SK-N-SH (cell line): Measurements from ENCODE around the gene SLCO4A1. TPM values are rescaled to one million over a fixed set of nuclear protein-coding genes. Genes with fewer than 3 reads are reported as not detected.

ENCODE experiments used
- CTCF ChIA-PET: fragments of 300-600, 350-600 bp; formaldehyde crosslinking; extraction: SDS; loops from one replicate; lab custom pipeline; 2021; lab: Yijun Ruan, JAX
- POLR2A ChIA-PET: fragments of 350-600 bp; sonication (Branson Sonifier 250); formaldehyde crosslinking; extraction: SDS; loops from one replicate; lab custom pipeline; 2020; ENCODE audit warnings: antibody characterized with exemption, inconsistent platforms; lab: Yijun Ruan, JAX
- DNase-seq: peaks from one replicate; pipeline ENCODE4 v3.0.0; 2012
- H2AFZ ChIP-seq: fragments of 200-600 bp; sonication (generic); 2 replicates; pipeline ENCODE4 v1.8.1; 2016; ENCODE audit warnings: antibody characterized with exemption, mild to moderate bottlenecking, low read depth
- H3F3A ChIP-seq: fragments of 200-600 bp; sonication (generic); replicated peaks from 2 replicates; pipeline ENCODE3; 2016; ENCODE audit warnings: antibody characterized with exemption, mild to moderate bottlenecking; ENCODE audit not compliant: insufficient read depth
- H3K27ac ChIP-seq, 2 experiments: fragments of 200-500 bp in 1 of 2; fragments of 200-600 bp in 1 of 2; sonication (Bioruptor generic) in 1 of 2; sonication (generic), shearing (Covaris generic) in 1 of 2; 2 replicates each; pipeline versions ENCODE4 v1.5.1 to v1.6.1; 2014 to 2016; ENCODE audit warnings: low read depth in 2 of 2, inconsistent platforms in 1 of 2, low read length in 1 of 2, mild to moderate bottlenecking in 1 of 2, mixed read lengths in 1 of 2
- H3K27me3 ChIP-seq: fragments of 200-600 bp; sonication (generic), shearing (Covaris generic); 2 replicates; pipeline ENCODE4 v1.6.1; 2016; ENCODE audit warnings: mixed run types; ENCODE audit not compliant: insufficient read depth
- H3K36me3 ChIP-seq, 2 experiments: fragments of 200-500 bp in 1 of 2; fragments of 200-600 bp in 1 of 2; sonication (Bioruptor generic) in 1 of 2; sonication (generic) in 1 of 2; replicated peaks in 1 of 2; 2 replicates each; pipeline versions ENCODE3 to v1.5.1; 2014 to 2016; ENCODE audit warnings: low read length in 1 of 2, mild to moderate bottlenecking in 1 of 2; ENCODE audit not compliant: insufficient read depth in 2 of 2, control insufficient read depth in 1 of 2
- H3K4me1 ChIP-seq, 2 experiments: fragments of 200-500 bp in 1 of 2; fragments of 200-600 bp in 1 of 2; sonication (Bioruptor generic) in 1 of 2; sonication (generic), shearing (Covaris generic) in 1 of 2; 2 replicates each; pipeline versions ENCODE4 v1.5.1 to v1.6.1; 2014 to 2016; ENCODE audit warnings: low read depth in 1 of 2, low read length in 1 of 2, mixed run types in 1 of 2; ENCODE audit not compliant: insufficient read depth in 2 of 2, control insufficient read depth in 1 of 2
- H3K4me2 ChIP-seq: fragments of 200-600 bp; sonication (generic), shearing (Covaris generic); 2 replicates; pipeline ENCODE4 v1.6.1; 2017; ENCODE audit warnings: mixed run types
- H3K4me3 ChIP-seq, 2 experiments: fragments of 200-500 bp in 1 of 2; fragments of 200-600 bp in 1 of 2; sonication (Bioruptor generic) in 1 of 2; sonication (generic), shearing (Covaris generic) in 1 of 2; 2 replicates each; pipeline versions ENCODE4 v1.5.1 to v1.8.1; 2014 to 2016; ENCODE audit warnings: low read depth in 2 of 2, inconsistent platforms in 1 of 2, low read length in 1 of 2, mild to moderate bottlenecking in 1 of 2, mixed read lengths in 1 of 2, moderate library complexity in 1 of 2
- H3K79me2 ChIP-seq: fragments of 200-600 bp; sonication (generic); 2 replicates; pipeline ENCODE4 v1.8.1; 2017; ENCODE audit warnings: mild to moderate bottlenecking; ENCODE audit not compliant: insufficient read depth
- H3K9ac ChIP-seq: fragments of 200-600 bp; sonication (generic); 2 replicates; pipeline ENCODE4 v1.6.1; 2017; ENCODE audit warnings: mixed run types
- H3K9me2 ChIP-seq: fragments of 200-600 bp; sonication (generic); 2 replicates; pipeline ENCODE4 v1.6.1; 2017; ENCODE audit warnings: mixed run types
- H3K9me3 ChIP-seq: fragments of 200-600 bp; sonication (generic); 2 replicates; pipeline ENCODE4 v1.6.1; 2017; ENCODE audit warnings: mixed run types, mild to moderate bottlenecking, moderate library complexity
- H4K20me1 ChIP-seq: fragments of 200-600 bp; sonication (generic); 2 replicates; pipeline ENCODE4 v1.6.1; 2017; ENCODE audit warnings: mild to moderate bottlenecking, mixed run types; ENCODE audit not compliant: insufficient read depth
- CHD2 ChIP-seq: fragments of 150-350 bp; IDR thresholded peaks from 2 replicates; pipeline ENCODE4 v1.6.1; 2018; ENCODE audit warnings: low read length; ENCODE audit not compliant: partially characterized antibody
- CTCF ChIP-seq: fragments of 200-600 bp; sonication (generic); IDR thresholded peaks from 2 replicates; pipeline ENCODE4 v1.6.1; 2017; ENCODE audit warnings: antibody characterized with exemption, mild to moderate bottlenecking, moderate library complexity
- ELF1 ChIP-seq: IDR thresholded peaks from 2 replicates; pipeline ENCODE4 v1.4.0; 2012
- EP300 ChIP-seq, 2 experiments: IDR thresholded peaks; 2 replicates each; pipeline versions ENCODE4 v1.4.0 to v1.6.1; 2012; ENCODE audit warnings: borderline replicate concordance in 1 of 2, low read depth in 1 of 2, low read length in 1 of 2
- EZH2phosphoT487 ChIP-seq: fragments of 200-600 bp; sonication (generic); IDR thresholded peaks from 2 replicates; pipeline ENCODE4 v1.6.1; 2017; ENCODE audit warnings: low read depth, mixed run types, mild to moderate bottlenecking, antibody characterized with exemption, moderate library complexity, borderline replicate concordance
- FOSL2 ChIP-seq: IDR thresholded peaks from 2 replicates; pipeline ENCODE4 v1.4.0; 2012; ENCODE audit warnings: low read depth, mild to moderate bottlenecking, moderate library complexity, borderline replicate concordance
- FOXJ3 ChIP-seq: sonication (generic); formaldehyde crosslinking; IDR thresholded peaks from 2 replicates; pipeline ENCODE4 v1.5.1; 2020; ENCODE audit warnings: mild to moderate bottlenecking, missing genetic modification reagents
- GABPA ChIP-seq: IDR thresholded peaks from 2 replicates; pipeline ENCODE4 v1.4.0; 2012; ENCODE audit warnings: low read depth, mild to moderate bottlenecking
- MEF2A ChIP-seq: IDR thresholded peaks from 2 replicates; pipeline ENCODE4 v1.4.0; 2012; ENCODE audit warnings: low read depth, borderline replicate concordance
- MXI1 ChIP-seq: IDR thresholded peaks from 2 replicates; pipeline ENCODE4 v1.6.1; 2012; ENCODE audit warnings: mild to moderate bottlenecking, low read depth, low read length, improper control_type of control experiment
- RAD21 ChIP-seq: IDR thresholded peaks from 2 replicates; pipeline ENCODE4 v1.6.1; 2012; ENCODE audit warnings: mild to moderate bottlenecking, low read length
- RFX5 ChIP-seq: IDR thresholded peaks from 2 replicates; pipeline ENCODE4 v1.6.1; 2012; ENCODE audit warnings: mild to moderate bottlenecking, improper control_type of control experiment, low read length
- RXRA ChIP-seq: IDR thresholded peaks from 2 replicates; pipeline ENCODE4 v1.4.0; 2012; ENCODE audit warnings: low read depth, mild to moderate bottlenecking, borderline replicate concordance
- SMC3 ChIP-seq: IDR thresholded peaks from 2 replicates; pipeline ENCODE4 v1.6.1; 2012; ENCODE audit warnings: low read depth, low read length, improper control_type of control experiment
- TAF1 ChIP-seq: IDR thresholded peaks from 2 replicates; pipeline ENCODE4 v1.6.1; 2012; ENCODE audit warnings: low read depth, mild to moderate bottlenecking, low read length, moderate library complexity, borderline replicate concordance
- TCF12 ChIP-seq: IDR thresholded peaks from 2 replicates; pipeline ENCODE4 v1.4.0; 2012
- WGBS: methylation state at CpG from one replicate; pipeline ENCODE4 v1.1.6; 2017; ENCODE audit warnings: low lambda C conversion rate; 5-methylcytosine and 5-hydroxymethylcytosine counted together
- polyA plus RNA-seq, 3 experiments: library from polyadenylated mRNA; depleted of rRNA; stranded (reverse); fragments of >200 nt; gene quantifications; 2 replicates each; pipeline ENCODE4 v1.2.3, GENCODE V29; 2012
- TF ChIP-seq, protein P1 (sequence below): IDR thresholded peaks from 2 replicates; pipeline ENCODE4 v1.4.0; 2012; ENCODE audit warnings: low read depth
- TF ChIP-seq, protein P2 (sequence below): fragments of 150-350 bp; IDR thresholded peaks from 2 replicates; pipeline ENCODE4 v1.6.1; 2016; ENCODE audit warnings: mild to moderate bottlenecking, low read depth, low read length
- TF ChIP-seq, protein P3 (sequence below): fragments of 150-350 bp; IDR thresholded peaks from 2 replicates; pipeline ENCODE4 v1.6.1; 2017; ENCODE audit warnings: antibody characterized with exemption, low read length, low read depth, borderline replicate concordance
- TF ChIP-seq, protein P4 (sequence below): IDR thresholded peaks from 2 replicates; pipeline ENCODE4 v1.4.0; 2012; ENCODE audit warnings: low read depth, borderline replicate concordance

SLCO4A1 gene
- polyA plus RNA-seq, 1 of the 3 experiments (the other 2 are of a cell fraction): 0.33 TPM

DNA sequence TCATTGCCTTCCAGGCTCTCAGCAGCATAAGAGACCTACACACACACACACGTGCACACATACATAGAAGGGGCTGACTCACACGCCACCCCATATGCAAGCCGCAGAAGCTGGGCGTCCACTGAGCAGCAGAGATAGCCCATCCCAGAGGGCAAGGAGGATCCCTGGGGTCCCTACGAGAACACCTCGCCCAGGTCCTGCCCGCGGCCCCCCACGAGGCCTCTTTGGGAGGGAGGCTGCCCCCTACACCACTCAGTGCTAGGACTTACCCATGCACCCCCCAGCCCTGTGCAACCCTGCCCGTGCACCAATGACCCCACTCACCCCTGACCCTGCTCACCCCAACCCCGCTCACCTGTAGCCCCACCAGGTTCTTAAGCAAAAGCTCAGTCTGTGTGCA lies 45.8 kb downstream of the SLCO4A1 start (continued):
- no peak for TF ChIP-seq MXI1
- TF ChIP-seq EZH2phosphoT487: no peak
- TF ChIP-seq FOXJ3 (CRISPR knock-in tag): no peak
- no peak for TF ChIP-seq TAF1
- no peak for TF ChIP-seq RXRA
- no peak for TF ChIP-seq GABPA
- no peak for TF ChIP-seq RAD21
- no peak for TF ChIP-seq MEF2A
- TF ChIP-seq CHD2: no peak
- TF ChIP-seq ELF1: no peak
- TF ChIP-seq, protein P1, sequence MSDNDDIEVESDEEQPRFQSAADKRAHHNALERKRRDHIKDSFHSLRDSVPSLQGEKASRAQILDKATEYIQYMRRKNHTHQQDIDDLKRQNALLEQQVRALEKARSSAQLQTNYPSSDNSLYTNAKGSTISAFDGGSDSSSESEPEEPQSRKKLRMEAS: no peak

- no peak overlapping the region for H3K4me3 ChIP-seq
- H4K20me1 ChIP-seq: no peaks in the 10 kb centered on the region
- H2AFZ ChIP-seq: no peak overlapping the region
- no peaks in the 10 kb centered on the region for H3F3A ChIP-seq
- no peaks in the 10 kb centered on the region for H3K9me2 ChIP-seq
- no peak for DNase-seq
- TF ChIP-seq CTCF (peak; percentile 35), TCF12 (no peak), SMC3 (0 out of 2 replicates have a peak, but pooled peaks have one; percentile 13), FOSL2 (no peak), EP300 (IDR thresholded peaks at IDR 0.05; ENCODE audit: borderline replicate concordance in 1 of 2, low read depth in 1 of 2, low read length in 1 of 2) (no peak), RFX5 (no peak)
- TF ChIP-seq, protein P2, sequence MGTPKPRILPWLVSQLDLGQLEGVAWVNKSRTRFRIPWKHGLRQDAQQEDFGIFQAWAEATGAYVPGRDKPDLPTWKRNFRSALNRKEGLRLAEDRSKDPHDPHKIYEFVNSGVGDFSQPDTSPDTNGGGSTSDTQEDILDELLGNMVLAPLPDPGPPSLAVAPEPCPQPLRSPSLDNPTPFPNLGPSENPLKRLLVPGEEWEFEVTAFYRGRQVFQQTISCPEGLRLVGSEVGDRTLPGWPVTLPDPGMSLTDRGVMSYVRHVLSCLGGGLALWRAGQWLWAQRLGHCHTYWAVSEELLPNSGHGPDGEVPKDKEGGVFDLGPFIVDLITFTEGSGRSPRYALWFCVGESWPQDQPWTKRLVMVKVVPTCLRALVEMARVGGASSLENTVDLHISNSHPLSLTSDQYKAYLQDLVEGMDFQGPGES: no peak
- TF ChIP-seq, protein P3, sequence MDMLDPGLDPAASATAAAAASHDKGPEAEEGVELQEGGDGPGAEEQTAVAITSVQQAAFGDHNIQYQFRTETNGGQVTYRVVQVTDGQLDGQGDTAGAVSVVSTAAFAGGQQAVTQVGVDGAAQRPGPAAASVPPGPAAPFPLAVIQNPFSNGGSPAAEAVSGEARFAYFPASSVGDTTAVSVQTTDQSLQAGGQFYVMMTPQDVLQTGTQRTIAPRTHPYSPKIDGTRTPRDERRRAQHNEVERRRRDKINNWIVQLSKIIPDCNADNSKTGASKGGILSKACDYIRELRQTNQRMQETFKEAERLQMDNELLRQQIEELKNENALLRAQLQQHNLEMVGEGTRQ: no peak
- TF ChIP-seq, protein P4, sequence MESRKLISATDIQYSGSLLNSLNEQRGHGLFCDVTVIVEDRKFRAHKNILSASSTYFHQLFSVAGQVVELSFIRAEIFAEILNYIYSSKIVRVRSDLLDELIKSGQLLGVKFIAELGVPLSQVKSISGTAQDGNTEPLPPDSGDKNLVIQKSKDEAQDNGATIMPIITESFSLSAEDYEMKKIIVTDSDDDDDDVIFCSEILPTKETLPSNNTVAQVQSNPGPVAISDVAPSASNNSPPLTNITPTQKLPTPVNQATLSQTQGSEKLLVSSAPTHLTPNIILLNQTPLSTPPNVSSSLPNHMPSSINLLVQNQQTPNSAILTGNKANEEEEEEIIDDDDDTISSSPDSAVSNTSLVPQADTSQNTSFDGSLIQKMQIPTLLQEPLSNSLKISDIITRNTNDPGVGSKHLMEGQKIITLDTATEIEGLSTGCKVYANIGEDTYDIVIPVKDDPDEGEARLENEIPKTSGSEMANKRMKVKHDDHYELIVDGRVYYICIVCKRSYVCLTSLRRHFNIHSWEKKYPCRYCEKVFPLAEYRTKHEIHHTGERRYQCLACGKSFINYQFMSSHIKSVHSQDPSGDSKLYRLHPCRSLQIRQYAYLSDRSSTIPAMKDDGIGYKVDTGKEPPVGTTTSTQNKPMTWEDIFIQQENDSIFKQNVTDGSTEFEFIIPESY: no peak
- H3K79me2 ChIP-seq: no peaks in the 10 kb centered on the region
- CTCF ChIA-PET: interaction anchor here (1.1 to 3.3 kb wide), 2 partner anchors 20 to 103 kb away, joined by 3 to 20 read pairs; no protein-coding TSS in a partner anchor
- H3K9ac ChIP-seq: no peak overlapping the region
- H3K9me3 ChIP-seq: no peaks in the 10 kb centered on the region
- POLR2A ChIA-PET: interaction anchor here (0.7 kb wide), 1 partner anchor 93 kb away, joined by 6 read pairs; no protein-coding TSS in a partner anchor
- H3K27me3 ChIP-seq: no peaks in the 10 kb centered on the region
- no peak overlapping the region for H3K4me2 ChIP-seq
- H3K36me3 ChIP-seq: no peaks in the 10 kb centered on the region
- H3K27ac ChIP-seq: no peak overlapping the region
- peaks cover 0 to 20% of the 10 kb centered on the region in 2 experiments; a peak in 2 of 4 replicates for H3K4me1 ChIP-seq
- 85% methylated on average over 24 of the region's 29 CpGs for WGBS
Measured at GRCh38 chr20:62688855-62689460, 46.7 kb downstream of the SLCO4A1 start.
